Keratinocyte (primary cell): ENCODE data around the gene SH3GLB1. TPM values are rescaled to one million over a fixed set of nuclear protein-coding genes. Genes with fewer than 3 reads are reported as not detected.

Experiments
- DNase-seq: peaks from one replicate; pipeline ENCODE4 v3.0.0-alpha.2; 2011; ENCODE audit warnings: low read depth, missing footprints, low spot score
- FAIRE-seq: peaks from 2 replicates; lab custom pipeline; 2011; peaks lifted over from hg19 to GRCh38; lab: Jason Lieb, UNC
- H2AFZ ChIP-seq: 2 replicates; pipeline ENCODE4 v1.6.0; 2012; ENCODE audit warnings: low read length, control low read depth, inconsistent platforms; ENCODE audit not compliant: control insufficient read depth
- H3K27ac ChIP-seq: 2 replicates; pipeline ENCODE4 v1.5.1; 2011; ENCODE audit warnings: low read length; ENCODE audit not compliant: control insufficient read depth, insufficient read depth
- H3K27me3 ChIP-seq: 3 replicates; pipeline ENCODE4 v1.6.0; 2011; ENCODE audit warnings: low read length; ENCODE audit not compliant: control insufficient read depth, insufficient read depth; ENCODE audit errors: extremely low read depth
- H3K36me3 ChIP-seq, 2 experiments: 2 replicates in 1 of 2; 3 replicates in 1 of 2; pipeline ENCODE4 v1.5.1; 2011; ENCODE audit warnings: low read length in 2 of 2, mild to moderate bottlenecking in 1 of 2; ENCODE audit not compliant: control insufficient read depth in 2 of 2, insufficient read depth in 2 of 2; ENCODE audit errors: extremely low read depth in 1 of 2
- H3K4me1 ChIP-seq: 3 replicates; pipeline ENCODE4 v1.5.1; 2011; ENCODE audit warnings: low read length; ENCODE audit not compliant: control insufficient read depth, insufficient read depth; ENCODE audit errors: extremely low read depth
- H3K4me2 ChIP-seq: 3 replicates; pipeline ENCODE4 v1.6.0; 2011; ENCODE audit warnings: low read depth, low read length; ENCODE audit not compliant: control insufficient read depth, insufficient read depth; ENCODE audit errors: extremely low read depth
- H3K4me3 ChIP-seq, 3 experiments: fragments of 200-600 bp in 1 of 3; sonication (generic) in 1 of 3; 2 replicates in 2 of 3; 3 replicates in 1 of 3; pipeline ENCODE4 v1.5.1; 2011 to 2016; ENCODE audit warnings: low read length in 3 of 3, mild to moderate bottlenecking in 3 of 3, control low read depth in 2 of 3, inconsistent platforms in 1 of 3, low read depth in 1 of 3, mixed read lengths in 1 of 3, mixed run types in 1 of 3, moderate library complexity in 1 of 3; ENCODE audit not compliant: control insufficient read depth in 2 of 3, insufficient read depth in 2 of 3; ENCODE audit errors: extremely low read depth in 1 of 3
- H3K79me2 ChIP-seq: 2 replicates; pipeline ENCODE4 v1.6.0; 2012; ENCODE audit warnings: low read length; ENCODE audit not compliant: control insufficient read depth, insufficient read depth
- H3K9ac ChIP-seq: 3 replicates; pipeline ENCODE4 v1.6.0; 2011; ENCODE audit warnings: low read length; ENCODE audit not compliant: control insufficient read depth, insufficient read depth; ENCODE audit errors: extremely low read depth
- H3K9me1 ChIP-seq: 3 replicates; pipeline ENCODE4 v1.6.0; 2011; ENCODE audit warnings: low read length; ENCODE audit not compliant: control insufficient read depth, insufficient read depth; ENCODE audit errors: extremely low read depth
- H3K9me3 ChIP-seq: 2 replicates; pipeline ENCODE4 v1.5.1; 2012; ENCODE audit warnings: low read depth, low read length; ENCODE audit not compliant: control insufficient read depth
- H4K20me1 ChIP-seq: 3 replicates; pipeline ENCODE4 v1.6.0; 2011; ENCODE audit warnings: low read length; ENCODE audit not compliant: control insufficient read depth, insufficient read depth; ENCODE audit errors: extremely low read depth
- CTCF ChIP-seq, 3 experiments: IDR thresholded peaks in 1 of 3; conservative IDR thresholded peaks in 1 of 3; optimal IDR thresholded peaks in 1 of 3; 2 replicates in 2 of 3; 3 replicates in 1 of 3; pipeline versions ENCODE3 to v1.5.1; 2011; ENCODE audit warnings: low read length in 3 of 3, mild to moderate bottlenecking in 3 of 3, moderate library complexity in 2 of 3, control low read depth in 1 of 3, inconsistent platforms in 1 of 3; ENCODE audit not compliant: insufficient read depth in 2 of 3; ENCODE audit errors: extremely low read depth in 1 of 3
- EZH2 ChIP-seq: IDR thresholded peaks from one replicate; pipeline ENCODE4 v1.6.1; 2012; ENCODE audit warnings: inconsistent platforms, mild to moderate bottlenecking, low read length, moderate library complexity
- dilution Hi-C: fragments of 300-500 bp; cut with MboI; formaldehyde crosslinking; loops from one replicate; pipeline ENCODE4 v1.7.0; 2020; ENCODE audit warnings: low sequenced_read_pairs; ENCODE audit not compliant: extremely low pct_ligation_motif_present
- polyA plus RNA-seq, 5 experiments: library from polyadenylated mRNA; depleted of rRNA in 3 of 5; stranded (reverse) in 3 of 5; stranded (forward) in 1 of 5; unstranded in 1 of 5; fragments of >200 nt; gene quantifications; 1 replicate in 1 of 5; 2 replicates in 3 of 5; 3 replicates in 1 of 5; pipeline versions ENCODE4 v1.2.1 to v1.2.3, GENCODE V29; 2011 to 2012; ENCODE audit warnings: missing spikeins in 2 of 5, low read depth in 1 of 5, low replicate concordance in 1 of 5

Gene SH3GLB1
- polyA plus RNA-seq, 1 donor (not counting 4 experiments of a cell fraction or from before 2014, with no cell fraction given), result 77.1 TPM

- Histone ChIP-seq H2AFZ (no peak overlapping the region), H3K4me1 (peaks cover 11% of the 10 kb centered on the region), H3K9me1 (peaks cover 2% of the 10 kb centered on the region), H3K4me3 (no peak overlapping the region), H3K9ac (no peak overlapping the region), H3K27ac (no peak overlapping the region), H4K20me1 (no peaks in the 10 kb centered on the region), H3K36me3 (no peaks in the 10 kb centered on the region), H3K4me2 (no peak overlapping the region), H3K79me2 (peaks cover 84% of the 10 kb centered on the region), H3K9me3 (no peaks in the 10 kb centered on the region), H3K27me3 (no peaks in the 10 kb centered on the region)
- dilution Hi-C loops, result no loop called here
- DNase-seq (no peak), FAIRE-seq (no peak)
- TF ChIP-seq EZH2 (no peak), CTCF (optimal IDR thresholded peaks at IDR 0.05 in 1 of 3, IDR thresholded peaks at IDR 0.05 in 1 of 3, conservative IDR thresholded peaks at IDR 0.05 in 1 of 3; ENCODE audit: extremely low read depth in 1 of 3, insufficient read depth in 2 of 3, low read length in 3 of 3) (no peak)
These were observed 4.5 kb downstream of the SH3GLB1 start for GRCh38 chr1:86708920-86709319.

- H3K36me3 ChIP-seq, result peaks cover 0 to 2% of the 10 kb centered on the region in 2 experiments
- H2AFZ ChIP-seq, result no peak overlapping the region
- no peak overlapping the region for H3K4me2 ChIP-seq
- DNase-seq (no peak), FAIRE-seq (no peak)
- H3K9me1 ChIP-seq, result peaks cover under 1% of the 10 kb centered on the region
- dilution Hi-C loops, result no loop called here
- H3K27ac ChIP-seq, result no peak overlapping the region
- H3K27me3 ChIP-seq, result no peaks in the 10 kb centered on the region
- H3K4me1 ChIP-seq, result peaks cover 13% of the 10 kb centered on the region
- H3K79me2 ChIP-seq, result peaks cover 92% of the 10 kb centered on the region
- H3K4me3 ChIP-seq, result no peak overlapping the region
- H4K20me1 ChIP-seq, result peaks cover 7% of the 10 kb centered on the region
- H3K9ac ChIP-seq, result no peak overlapping the region
- no peak for TF ChIP-seq EZH2
- no peaks in the 10 kb centered on the region for H3K9me3 ChIP-seq
These were observed 7.9 kb downstream of the SH3GLB1 start for GRCh38 chr1:86712088-86712860.
